M059J (cell line): ENCODE results near the gene SUGP1. TPM values are rescaled to one million over a fixed set of nuclear protein-coding genes. Genes with fewer than 3 reads are reported as not detected.
"Not testable (repeated sequence)": the region's sequence is repeated elsewhere in the genome, so short reads cannot be mapped to it uniquely, and the experiment has no call there.

Experiments used
- DNase-seq: peaks from one replicate; pipeline ENCODE4 v3.0.0-alpha.2; 2012; ENCODE audit warnings: low read depth
- total RNA-seq: library from RNA; depleted of rRNA; stranded (reverse); fragments of >200 nt; shearing (Covaris generic); gene quantifications from 2 replicates; pipeline ENCODE4 v1.2.3, GENCODE V29; 2014

SUGP1 gene
- total RNA-seq, 1 experiment from 2014 or later: 22.3 TPM

DNA sequence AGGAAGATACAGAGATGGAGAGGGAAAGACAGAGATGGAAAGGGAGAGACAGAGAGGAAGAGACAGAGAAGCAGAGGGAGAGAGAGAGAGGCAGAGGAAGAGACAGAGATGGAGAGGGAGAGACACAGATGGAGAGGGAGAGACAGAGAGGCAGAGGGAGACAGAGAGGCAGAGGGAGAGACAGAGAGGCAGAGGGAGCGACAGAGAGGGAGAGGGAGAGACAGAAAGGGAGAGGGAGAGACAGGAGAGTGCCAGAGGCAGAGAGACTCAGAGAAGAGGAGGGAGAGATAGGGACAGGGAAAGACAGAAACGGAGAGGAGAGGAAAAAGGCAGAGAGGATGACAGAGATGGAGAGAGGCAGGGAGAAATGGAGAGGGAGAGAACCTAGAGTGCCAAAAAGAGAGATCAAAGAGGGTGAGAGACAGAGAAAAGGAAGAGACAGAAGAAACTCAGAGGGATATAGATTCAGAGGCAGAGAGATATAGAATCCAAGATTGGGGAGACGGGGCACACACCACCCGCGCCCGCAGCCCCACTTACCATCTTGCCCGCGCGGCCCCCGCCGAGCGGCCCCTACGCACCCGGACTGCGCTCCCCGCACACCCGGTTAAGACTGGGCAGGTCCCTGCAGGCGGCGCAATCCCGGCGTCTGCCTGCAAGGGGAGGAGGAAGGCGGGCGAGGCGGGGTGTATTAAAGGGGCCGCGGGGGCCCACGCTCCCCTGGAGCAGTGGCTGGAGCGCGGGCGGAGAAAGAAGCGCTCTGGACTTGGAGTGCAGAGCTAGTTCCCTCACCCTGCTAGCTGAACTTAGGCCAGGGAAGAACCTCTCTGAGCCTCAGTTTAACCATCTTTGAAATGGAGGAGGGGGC lies 57.9 kb downstream of the SUGP1 start:
- DNase-seq: no peak

DNA sequence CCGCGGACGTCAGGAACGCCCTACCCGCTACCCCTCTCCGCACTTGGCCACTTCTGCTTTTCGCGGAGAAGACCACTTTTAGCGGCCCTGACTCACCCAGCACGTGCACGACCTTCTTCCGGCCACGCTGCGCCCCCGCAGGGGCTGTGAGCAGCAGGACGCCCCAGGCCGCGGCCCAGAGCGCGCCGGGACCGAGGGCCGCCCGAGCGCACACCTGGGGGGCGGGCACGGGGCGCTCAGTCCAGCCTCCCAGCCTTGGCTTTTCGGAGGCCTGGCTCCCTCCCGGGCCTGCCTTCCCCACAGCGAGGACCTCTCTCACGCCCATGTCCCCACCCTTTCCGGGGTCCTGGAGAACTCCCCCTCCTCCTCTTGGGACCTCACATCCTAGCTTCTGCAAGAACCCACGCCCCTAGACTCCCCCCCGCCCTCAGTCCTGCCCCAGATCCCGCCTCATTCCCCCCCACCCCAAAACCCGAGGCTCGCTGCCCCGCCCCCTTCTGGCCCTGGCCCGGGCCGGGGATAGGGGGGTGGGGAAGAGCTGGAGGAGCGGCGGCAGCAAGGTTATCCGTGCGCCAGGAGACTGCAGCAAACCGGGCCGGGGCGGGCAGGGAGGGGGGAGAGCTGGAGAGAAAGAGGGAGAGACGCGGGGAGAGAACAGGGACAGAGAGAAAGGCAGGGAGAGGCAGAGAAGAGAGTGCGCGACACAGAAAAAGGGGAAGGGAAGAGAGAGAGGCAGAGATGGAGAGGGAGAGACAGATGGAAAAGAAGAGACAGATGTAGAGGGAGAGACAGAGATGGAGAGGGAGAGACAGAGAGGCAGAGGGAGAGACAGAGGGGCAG lies 58.7 kb downstream of the SUGP1 start:
- no peak for DNase-seq

DNA sequence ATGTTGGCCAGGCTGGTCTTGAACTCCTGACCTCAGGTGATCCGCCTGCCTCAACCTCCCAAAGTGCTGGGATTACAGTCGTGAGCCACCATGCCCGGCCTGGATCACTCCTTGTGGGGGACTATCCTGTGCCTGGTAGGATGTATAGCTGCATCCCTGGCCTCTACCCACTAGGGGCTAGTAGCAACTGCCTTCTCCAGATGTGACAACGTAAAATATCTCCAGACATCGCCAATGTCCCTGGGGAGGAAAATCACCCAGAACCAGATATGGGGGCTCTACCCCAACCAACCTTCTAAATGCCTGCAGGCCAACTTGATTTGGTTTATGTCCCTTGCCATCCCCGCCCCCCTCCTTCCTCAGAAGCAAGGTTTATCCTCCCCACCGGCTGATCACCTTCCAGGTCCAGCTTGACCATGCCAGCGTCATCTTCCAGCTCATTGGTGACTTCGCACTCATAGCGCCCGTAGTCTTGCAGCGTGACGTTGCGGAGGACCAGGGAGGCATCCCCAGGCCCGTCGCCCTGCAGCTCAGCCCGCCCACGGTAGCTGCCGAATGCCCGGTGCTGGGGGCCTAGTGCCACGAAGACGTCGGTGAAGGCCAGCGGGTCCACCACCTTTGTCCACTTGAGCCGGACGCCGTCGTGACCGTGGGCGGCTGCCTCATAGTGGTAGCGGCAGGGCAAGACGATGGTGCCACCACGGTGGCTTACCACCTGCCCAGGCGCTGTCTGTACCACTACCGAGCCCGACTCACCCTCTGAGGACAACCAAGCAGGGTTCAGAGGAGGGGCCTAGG lies 59.7 kb downstream of the SUGP1 start:
- DNase-seq: no peak

DNA sequence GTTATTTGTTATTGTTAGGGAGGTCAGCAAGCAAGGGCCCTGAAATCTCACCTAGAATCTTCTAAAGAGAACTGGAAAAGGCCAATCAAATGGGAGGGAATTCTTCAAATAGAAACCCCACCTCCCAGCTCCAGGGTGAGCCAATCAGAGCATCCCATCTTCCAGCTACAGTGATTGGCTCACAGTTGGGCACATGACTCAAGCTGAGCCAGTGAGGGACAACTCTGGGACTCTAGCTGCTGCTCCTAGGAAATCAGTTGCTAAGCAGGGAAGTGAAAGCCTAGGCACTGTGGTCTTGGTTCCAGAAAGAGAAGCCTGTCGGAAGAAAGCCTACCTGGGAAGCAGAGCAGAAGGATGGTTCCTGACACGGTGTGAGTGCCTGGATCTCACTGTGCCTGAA lies 60.6 kb downstream of the SUGP1 start:
- peak; percentile 52 for DNase-seq

DNA sequence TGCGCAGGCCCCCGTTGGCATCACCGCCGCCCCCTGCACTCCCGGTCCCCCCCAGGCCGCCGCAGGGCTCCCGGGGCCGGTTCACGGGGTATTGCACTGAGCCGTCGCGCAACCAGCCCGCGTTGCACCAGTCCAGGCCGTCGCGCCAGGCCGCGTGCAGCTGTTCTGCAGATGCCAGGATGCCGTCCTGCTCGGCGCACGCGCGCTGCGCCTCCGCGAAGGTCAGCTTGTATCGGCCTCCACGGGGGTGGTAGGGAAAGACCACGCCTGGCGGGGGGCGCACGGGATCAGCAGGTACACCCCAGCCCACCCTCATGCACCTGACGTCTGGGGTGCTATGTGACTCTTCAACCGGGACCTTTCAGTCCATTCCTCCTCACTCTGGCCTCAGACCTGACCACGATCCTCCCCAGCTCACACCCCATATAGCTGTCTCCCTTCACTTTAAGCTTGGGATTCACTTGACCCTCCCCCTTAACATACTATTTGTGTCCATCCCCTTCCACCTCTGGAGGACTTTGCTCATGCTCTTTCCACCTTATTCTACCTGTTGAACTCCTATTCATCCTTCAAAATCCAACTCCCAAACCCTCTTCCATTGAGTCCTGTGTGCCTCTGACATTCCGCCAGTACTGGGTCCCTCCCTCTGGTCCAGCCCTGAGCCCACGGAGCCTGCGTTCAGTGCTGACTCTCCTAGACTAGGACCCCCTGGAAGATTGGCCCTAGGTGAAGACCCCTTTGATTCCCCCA lies 61.5 kb downstream of the SUGP1 start:
- no peak for DNase-seq

DNA sequence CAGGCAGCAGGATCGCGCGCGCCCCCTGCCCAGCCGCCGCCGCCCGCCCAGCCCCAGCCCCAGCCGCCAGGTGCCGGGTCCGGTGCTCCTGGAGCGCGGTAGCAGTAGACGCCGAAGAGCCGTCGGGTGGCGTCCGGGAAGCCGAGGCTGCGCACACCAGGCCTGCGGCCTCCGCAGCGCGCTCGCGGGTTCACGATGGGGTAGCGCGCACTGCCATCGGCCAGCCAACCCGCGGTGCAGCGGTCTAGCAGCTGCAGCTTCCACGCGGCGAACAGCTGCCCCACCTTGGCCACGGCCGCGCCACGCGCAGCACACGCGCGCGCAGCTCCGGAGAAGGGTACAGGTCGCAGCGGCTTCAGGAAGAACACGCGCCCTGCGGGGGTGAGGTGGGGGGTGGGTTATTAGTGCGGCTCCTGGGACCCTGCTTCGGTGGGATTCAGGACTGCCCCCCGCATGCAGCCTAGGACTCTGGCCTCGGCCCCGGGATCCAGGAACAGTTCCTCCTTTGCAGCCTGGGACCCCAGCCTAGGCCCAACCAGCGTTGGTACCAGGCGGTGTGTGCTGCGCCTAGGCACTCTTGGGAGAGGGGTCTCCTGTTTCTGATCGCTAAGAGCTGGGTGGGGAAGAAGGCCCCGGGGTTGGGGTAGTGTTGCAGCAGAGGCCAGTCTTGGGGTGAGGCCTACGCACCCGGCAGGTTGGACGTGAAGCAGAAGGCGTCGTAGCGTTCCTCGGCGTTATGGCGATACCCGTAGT lies 62.3 kb downstream of the SUGP1 start:
- DNase-seq: no peak

DNA sequence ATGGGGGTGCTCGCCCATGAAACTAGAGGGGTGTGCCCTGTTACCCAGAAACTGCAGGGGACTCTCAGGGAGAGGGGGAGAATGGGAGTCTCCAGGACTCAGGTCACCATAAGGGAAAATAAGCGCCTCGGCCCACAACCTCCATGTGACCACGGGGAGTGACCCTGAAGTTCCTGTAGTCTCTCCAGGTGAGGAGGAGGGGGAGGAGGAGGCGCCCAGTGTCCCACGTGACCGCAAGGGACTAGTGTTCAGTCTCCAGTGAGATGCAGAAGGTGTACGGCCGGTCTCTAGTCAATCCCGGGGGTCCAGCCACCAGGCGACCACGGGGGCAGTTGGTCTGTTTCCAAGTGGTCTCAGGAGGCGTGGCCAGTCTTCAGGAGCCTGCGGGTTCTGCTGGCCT lies 63.2 kb downstream of the SUGP1 start:
- no peak for DNase-seq

DNA sequence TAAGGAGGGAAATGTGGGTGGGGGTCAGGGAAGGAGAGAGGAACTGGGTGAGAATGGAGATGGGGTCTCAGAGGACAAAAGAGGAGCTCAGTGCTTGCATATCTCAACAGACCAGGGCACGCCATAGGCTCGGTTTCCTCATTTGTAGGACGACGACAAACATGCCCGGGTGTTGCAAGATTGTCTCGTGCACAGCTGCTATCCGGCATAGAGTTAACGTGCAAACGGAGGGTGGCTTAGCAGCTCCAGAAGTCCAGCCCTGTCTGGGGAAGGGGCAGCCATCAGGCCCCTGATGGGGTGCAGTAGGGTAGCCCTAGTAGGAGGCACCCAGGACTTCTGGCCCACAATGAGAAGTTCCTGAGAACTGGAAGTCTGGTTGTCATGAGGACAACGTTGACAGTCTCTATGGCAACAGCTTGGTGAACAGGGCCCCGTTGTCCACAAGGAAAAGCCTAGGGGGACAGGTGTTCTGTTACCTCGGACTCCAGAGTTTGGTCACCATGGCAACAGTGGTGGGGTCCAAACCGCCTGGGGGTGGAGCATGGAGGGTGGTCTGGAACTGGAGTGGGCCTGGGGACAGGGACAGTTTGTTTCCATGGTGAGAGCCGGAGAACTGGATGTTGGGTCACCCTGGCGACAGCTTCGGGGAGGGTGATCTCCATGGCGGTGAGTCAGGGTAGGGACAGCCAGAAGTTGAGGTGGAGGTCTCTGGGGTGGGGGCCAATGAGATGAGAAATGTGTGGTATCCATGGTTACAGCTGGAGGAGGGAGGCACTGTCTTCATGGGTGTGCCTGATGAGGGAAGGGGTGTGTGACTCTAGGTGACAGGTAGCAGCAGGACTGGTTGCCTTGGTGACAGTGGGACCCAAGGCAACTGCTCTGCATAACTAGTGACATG lies 64.0 kb downstream of the SUGP1 start:
- peak; percentile 51 for DNase-seq

DNA sequence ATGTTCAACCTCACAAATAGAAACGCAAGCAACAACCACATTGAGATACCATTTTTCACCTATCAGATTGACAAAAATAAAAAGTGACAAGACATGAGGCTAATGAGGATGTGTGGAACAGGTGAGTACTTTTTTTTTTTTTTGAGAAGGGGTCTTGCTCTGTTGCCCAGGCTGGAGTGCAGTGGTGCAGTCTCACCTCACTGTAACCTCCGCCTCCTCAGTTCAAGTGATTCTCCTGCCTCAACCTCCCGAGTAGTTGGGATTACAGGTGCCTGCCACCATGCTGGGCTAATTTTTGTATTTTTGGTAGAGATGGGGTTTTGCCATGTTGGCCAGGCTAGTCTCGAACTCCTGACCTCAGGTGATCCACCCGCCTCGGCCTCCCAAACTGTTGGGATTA lies 66.9 kb downstream of the SUGP1 start:
- DNase-seq: not testable (repeated sequence)

DNA sequence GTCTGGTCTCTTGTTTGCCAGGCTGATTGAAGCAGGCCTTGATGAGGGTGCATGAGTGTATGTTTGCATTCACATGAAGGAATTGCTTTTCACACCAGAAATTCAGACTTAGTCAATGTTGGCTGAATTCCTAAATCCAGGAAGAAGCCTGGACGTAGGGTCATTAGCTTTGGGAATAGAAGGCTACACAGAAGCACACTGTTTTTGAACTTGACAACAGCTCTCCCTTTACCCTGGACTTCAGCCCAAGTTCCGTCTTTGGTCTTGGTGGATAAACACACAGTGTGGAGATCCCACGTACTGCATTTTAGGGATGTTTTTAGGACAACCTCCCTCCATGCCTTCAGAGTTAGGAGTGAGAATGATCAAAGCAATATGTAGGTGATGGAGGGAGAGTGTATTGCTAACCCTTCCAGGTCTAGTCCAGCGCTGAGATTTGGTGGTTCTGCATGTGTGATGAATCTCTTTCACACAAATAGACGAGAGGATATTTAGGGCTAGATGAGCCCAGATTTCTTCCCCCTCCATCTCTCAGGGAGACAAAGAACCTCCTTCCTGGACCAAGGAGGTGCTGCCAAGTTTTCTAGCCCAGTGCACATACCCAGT lies 70.0 kb downstream of the SUGP1 start:
- DNase-seq: no peak

DNA sequence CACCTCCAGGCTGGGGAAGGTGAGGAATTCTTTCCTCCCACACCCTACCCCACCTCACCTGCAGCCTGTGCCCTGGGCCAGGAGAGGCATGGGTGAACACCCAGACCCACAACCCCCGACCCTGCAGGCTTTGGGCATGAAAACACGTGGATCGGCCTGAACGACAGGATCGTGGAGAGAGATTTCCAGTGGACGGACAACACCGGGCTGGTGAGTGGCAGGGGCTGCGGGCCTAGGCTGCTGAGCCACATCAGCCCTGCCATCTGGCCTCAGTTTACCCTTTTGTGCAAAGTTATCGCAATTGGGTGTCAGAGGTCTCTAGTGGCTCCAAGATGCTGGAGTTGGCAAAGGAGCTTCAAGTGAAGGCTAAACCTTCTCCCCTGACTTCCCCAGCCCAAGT lies 79.8 kb downstream of the SUGP1 start:
- no peak for DNase-seq

DNA sequence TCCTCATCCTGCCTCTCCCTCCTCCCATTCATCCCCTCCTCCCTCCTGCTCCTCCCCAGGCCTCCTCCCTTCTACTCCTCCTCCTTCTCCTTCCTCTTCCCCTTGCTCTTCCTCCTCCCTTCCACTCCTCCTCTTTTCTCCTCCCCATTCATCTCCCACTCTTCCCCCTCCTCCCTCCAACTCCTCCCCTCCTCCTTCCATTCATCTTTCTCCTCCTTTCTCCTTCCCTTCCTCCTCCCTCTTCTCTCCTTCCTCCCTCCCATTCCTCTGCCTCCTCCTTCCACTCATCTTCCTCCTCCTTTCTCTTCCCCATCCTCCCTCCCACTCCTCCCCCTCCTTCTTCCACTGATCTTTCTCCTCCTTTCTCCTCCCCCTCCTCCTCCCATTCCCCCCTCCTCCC lies 80.6 kb downstream of the SUGP1 start:
- no peak for DNase-seq

DNA sequence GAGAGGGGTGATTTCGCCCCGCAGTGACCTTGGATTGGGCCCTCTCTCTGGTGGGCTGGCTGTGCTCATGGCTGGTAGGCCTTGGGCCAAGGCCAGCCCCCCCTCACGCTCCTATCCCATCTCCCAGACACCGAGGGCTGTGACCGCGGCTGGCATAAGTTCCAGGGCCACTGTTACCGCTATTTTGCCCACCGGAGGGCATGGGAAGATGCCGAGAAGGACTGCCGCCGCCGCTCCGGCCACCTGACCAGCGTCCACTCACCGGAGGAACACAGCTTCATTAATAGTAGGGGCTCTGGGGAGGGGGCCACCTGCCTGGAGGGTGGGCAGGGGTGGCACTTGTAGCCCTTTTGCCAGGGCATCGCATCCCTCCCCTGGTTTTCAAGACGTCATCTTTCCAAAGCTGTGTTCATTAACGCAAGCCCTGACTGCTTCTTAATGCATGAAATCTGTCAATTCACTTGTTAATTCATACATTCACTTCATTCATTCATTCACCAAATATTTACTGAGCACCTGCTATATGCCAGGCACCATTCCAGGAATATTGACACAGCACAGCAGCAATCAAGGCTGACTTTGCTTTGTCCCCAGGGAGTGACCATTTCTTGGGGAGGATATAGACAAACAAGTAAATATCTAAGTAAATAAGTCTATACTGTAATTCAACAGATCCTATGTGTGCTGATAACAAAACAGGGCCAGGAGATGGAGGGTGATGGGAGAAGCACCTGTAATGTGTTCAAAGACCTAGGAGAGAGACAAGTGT lies 82.0 kb downstream of the SUGP1 start:
- DNase-seq: no peak

DNA sequence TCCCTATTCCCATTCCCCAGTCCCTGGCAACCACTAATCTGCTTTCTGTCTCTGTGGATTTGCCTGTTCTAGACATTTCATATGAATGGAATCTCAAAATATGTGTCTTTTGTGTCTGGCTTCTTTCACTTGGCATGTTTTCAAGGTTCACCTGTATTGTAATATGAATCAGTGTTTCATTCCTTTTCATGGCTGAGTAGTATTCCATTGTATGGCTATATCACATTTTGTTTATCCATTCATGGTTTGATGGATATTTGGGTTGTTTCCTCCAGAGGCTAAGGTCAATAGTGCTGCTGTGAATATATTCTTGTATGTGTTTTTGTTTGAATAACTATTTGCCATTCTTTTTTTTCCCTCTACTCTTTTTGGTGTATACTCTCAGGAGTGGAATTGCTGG lies 84.1 kb downstream of the SUGP1 start:
- no peak for DNase-seq

DNA sequence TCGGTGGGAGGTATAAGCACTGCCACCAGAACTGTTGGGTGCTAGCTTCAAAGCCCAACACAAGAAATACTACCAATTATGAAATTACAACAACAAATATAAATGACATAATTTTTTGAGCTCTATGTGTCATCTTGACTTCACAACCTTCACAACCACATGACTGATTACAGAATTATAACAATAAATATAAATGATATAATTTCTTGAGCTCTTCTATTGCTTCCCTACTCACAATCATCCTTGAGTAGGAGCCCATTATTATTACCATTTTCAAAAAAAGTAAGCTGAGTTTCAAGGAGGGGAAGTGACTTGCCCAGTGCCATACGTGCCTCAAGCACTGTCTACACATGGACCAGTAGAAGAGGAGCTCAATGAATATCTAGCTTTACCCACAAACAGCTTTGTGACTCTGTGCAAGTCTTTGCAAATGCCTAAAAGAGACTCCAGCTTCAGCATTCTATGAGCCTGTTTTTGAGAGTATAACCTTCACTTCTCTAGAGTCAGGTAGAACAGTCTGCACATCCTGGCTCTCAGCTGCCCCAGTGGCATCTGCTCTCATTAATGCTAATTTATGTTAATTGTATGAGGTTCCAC lies 86.0 kb downstream of the SUGP1 start:
- no peak for DNase-seq

DNA sequence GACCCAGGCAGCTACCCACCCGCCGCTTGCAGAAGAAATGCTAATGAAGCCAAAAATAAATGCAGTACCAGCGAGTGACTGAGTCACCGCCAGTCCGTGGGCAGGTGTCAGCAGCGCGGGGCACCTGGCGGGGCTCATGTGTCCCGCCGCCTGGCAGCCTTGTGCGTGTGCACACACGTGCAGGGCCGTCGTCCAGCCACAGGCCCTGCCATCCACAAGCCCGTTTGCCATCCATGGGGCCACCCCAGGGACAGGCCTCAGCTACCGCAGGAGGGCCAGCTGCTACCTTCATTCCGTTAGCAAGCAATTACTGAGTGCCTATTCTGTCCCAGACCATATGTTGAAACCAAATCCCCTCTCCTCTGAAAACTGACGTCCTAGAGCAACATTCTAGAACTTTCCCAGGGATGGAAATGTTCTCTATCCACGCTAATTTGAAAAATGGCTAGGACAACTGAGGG lies 88.0 kb downstream of the SUGP1 start:
- DNase-seq: no peak

DNA sequence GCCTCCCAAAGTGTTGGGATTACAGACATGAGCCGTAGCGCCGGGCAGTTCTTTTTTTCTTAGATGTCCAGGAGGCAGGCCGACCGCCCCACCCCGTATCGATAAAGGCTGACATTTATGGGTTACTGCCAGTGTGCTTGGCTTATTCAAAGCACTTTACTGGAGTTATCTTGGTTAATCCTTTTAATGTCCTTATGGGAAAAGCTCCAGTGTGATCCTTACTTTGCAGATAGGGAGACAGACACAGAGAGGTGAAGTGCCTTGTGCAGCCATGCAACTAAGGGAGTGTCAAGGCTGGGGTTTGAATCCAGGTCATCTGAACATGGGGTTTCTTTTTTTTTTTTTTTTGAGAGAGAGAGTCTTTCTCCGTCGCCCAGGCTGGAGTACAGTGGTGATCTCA lies 89.3 kb downstream of the SUGP1 start:
- no peak for DNase-seq

DNA sequence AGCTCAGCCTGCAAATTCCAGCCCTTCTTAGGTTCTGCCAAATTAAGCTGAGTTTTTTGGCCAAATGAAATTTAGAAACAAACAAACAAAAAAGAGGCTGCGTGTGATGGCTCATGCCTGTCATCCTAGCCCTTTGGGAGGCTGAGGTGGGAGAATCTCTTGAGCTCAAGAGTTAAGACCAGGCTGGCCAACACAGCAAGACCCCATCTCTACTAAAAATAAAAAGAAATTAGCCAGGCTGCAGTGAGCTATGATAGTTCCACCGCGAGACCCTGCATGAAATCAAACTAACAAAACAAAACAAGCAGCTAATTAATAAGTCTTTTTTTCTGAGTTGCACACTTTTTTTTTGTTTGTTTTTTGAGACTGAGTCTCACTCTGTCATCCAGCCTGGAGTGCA lies 90.6 kb downstream of the SUGP1 start:
- no peak for DNase-seq
